HEK293 (cell line): ENCODE results near the gene PIEZO1.

ENCODE experiments used
- CTCF ChIA-PET: fragments of 350-600 bp; formaldehyde crosslinking; extraction: SDS; loops from one replicate; lab custom pipeline; 2021; ENCODE audit warnings: antibody characterized with exemption; lab: Yijun Ruan, JAX
- POLR2A ChIA-PET: fragments of 300-600 bp; formaldehyde crosslinking; extraction: SDS; loops from one replicate; lab custom pipeline; 2020; ENCODE audit warnings: antibody characterized with exemption, inconsistent platforms; lab: Yijun Ruan, JAX
- H3K27ac ChIP-seq: fragments of 200-500 bp; sonication (Bioruptor generic); 2 replicates; pipeline ENCODE4 v1.5.1; 2014; ENCODE audit warnings: low read depth, low read length, control low read depth, inconsistent platforms; ENCODE audit errors: extremely low read depth
- H3K36me3 ChIP-seq, 2 experiments: fragments of 200-500 bp in 1 of 2; sonication (Bioruptor generic) in 1 of 2; 1 replicate in 1 of 2; 2 replicates in 1 of 2; pipeline ENCODE4 v1.5.1; 2014 to 2017; ENCODE audit warnings: inconsistent platforms in 2 of 2, low read length in 2 of 2; ENCODE audit not compliant: control insufficient read depth in 2 of 2, insufficient read depth in 1 of 2
- H3K4me1 ChIP-seq: fragments of 200-500 bp; sonication (Bioruptor generic); 2 replicates; pipeline ENCODE4 v1.5.1; 2014; ENCODE audit warnings: mild to moderate bottlenecking, low read length, inconsistent platforms; ENCODE audit not compliant: control insufficient read depth, insufficient read depth
- H3K4me3 ChIP-seq: 2 replicates; pipeline ENCODE4 v1.5.1; 2011; ENCODE audit warnings: low read depth, mild to moderate bottlenecking, control low read depth, low read length, moderate library complexity
- H3K9me3 ChIP-seq: fragments of 200-500 bp; sonication (Bioruptor generic); 2 replicates; pipeline ENCODE4 v1.5.1; 2014; ENCODE audit warnings: low read depth, low read length, inconsistent platforms; ENCODE audit not compliant: control insufficient read depth, insufficient read depth
- CTCF ChIP-seq: fragments of 450-650 bp; formaldehyde crosslinking; IDR thresholded peaks from 2 replicates; pipeline ENCODE4 v1.5.1; 2016; ENCODE audit warnings: missing biosample characterization, missing genetic modification characterization
- OSR2 ChIP-seq: fragments of 450-650 bp; formaldehyde crosslinking; IDR thresholded peaks from 2 replicates; pipeline ENCODE4 v1.5.1; 2016; ENCODE audit warnings: missing biosample characterization, missing genetic modification characterization
- REPIN1 ChIP-seq: fragments of 450-650 bp; formaldehyde crosslinking; IDR thresholded peaks from 2 replicates; pipeline ENCODE4 v1.5.1; 2017; ENCODE audit warnings: missing biosample characterization, missing genetic modification characterization, low read depth
- YY2 ChIP-seq: fragments of 450-650 bp; formaldehyde crosslinking; IDR thresholded peaks from 2 replicates; pipeline ENCODE4 v1.5.1; 2016; ENCODE audit warnings: missing biosample characterization, missing genetic modification characterization
- ZBTB1 ChIP-seq: fragments of 450-650 bp; formaldehyde crosslinking; IDR thresholded peaks from 2 replicates; pipeline ENCODE4 v1.5.1; 2016; ENCODE audit warnings: missing biosample characterization, missing genetic modification characterization
- ZFP41 ChIP-seq: fragments of 450-650 bp; formaldehyde crosslinking; IDR thresholded peaks from 2 replicates; pipeline ENCODE4 v1.5.1; 2016; ENCODE audit warnings: missing biosample characterization, missing genetic modification characterization, borderline replicate concordance
- ZNF580 ChIP-seq: fragments of 450-650 bp; formaldehyde crosslinking; IDR thresholded peaks from 2 replicates; pipeline ENCODE4 v1.5.1; 2016; ENCODE audit warnings: missing biosample characterization, missing genetic modification characterization
- ZNF645 ChIP-seq: fragments of 450-650 bp; formaldehyde crosslinking; IDR thresholded peaks from 2 replicates; pipeline ENCODE4; 2016; ENCODE audit warnings: missing biosample characterization, missing genetic modification characterization
- ZNF704 ChIP-seq: fragments of 450-650 bp; formaldehyde crosslinking; IDR thresholded peaks from 2 replicates; pipeline ENCODE4 v1.5.1; 2016; ENCODE audit warnings: missing biosample characterization, missing genetic modification characterization
- TF ChIP-seq, protein P1 (sequence below): fragments of 450-650 bp; formaldehyde crosslinking; IDR thresholded peaks from 2 replicates; pipeline ENCODE4 v1.5.1; 2016; ENCODE audit warnings: missing biosample characterization, missing genetic modification characterization, borderline replicate concordance
- TF ChIP-seq, protein P2 (sequence below): fragments of 450-650 bp; formaldehyde crosslinking; IDR thresholded peaks from 2 replicates; pipeline ENCODE4 v1.5.0; 2017; ENCODE audit warnings: missing biosample characterization, missing genetic modification characterization, borderline replicate concordance
- TF ChIP-seq, protein P3 (sequence below): fragments of 450-650 bp; IDR thresholded peaks from 2 replicates; pipeline ENCODE4 v1.5.1; 2018; ENCODE audit warnings: missing biosample characterization, missing genetic modification characterization
- TF ChIP-seq, protein P4 (sequence below): fragments of 450-650 bp; formaldehyde crosslinking; IDR thresholded peaks from 2 replicates; pipeline ENCODE4 v1.5.1; 2016; ENCODE audit warnings: missing biosample characterization, missing genetic modification characterization
- TF ChIP-seq, protein P5 (sequence below): fragments of 450-650 bp; formaldehyde crosslinking; IDR thresholded peaks from 2 replicates; pipeline ENCODE4 v1.5.1; 2017; ENCODE audit warnings: missing biosample characterization, missing genetic modification characterization

Gene PIEZO1

DNA sequence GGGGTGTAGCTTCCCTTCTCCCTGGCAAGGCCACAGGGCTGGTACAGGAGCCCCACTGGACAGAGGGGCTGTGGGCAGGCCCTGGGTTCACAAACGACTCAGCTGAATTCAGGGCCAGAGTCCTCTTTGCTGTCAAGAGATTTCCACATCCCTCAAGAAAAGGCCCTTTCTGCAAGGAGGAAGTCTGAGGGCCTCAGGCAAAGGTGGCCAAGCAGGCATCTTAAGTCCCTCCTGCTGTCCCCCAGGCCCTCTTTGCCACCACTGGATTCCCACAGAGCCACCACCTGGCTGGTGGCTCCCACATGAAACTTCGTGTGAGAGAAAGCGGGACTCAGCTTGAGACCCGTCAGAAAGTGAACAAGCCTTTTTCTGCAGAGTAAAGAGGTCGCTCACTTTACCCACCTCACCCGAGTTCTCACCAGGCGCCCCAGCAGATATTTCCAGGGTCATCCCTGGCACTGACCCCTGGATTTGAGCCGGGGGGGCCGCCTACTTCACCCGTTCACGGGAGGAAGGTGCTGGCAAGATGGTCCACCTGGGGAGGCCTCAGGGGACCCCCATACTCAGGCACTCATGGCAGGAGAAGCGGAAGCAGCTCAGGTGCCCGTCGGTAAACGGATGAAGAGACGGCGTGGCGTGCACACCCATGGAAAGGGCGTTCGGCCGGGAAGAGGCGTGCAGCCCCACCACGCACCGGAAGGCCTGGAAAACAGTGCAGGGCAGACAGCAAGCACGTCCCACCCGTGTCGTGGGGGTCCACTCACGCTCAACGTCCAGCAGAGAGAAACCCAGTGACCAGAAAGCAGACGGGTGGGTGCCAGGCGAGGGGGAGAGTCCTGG is 82.4 kb downstream of the PIEZO1 start:
- peaks cover 0 to 38% of the 10 kb centered on the region in 2 experiments; a peak in 2 of 3 replicates for H3K36me3 ChIP-seq
- H3K4me3 ChIP-seq, result no peak overlapping the region
- no peaks in the 10 kb centered on the region for H3K4me1 ChIP-seq
- H3K9me3 ChIP-seq, result no peaks in the 10 kb centered on the region
- CTCF ChIA-PET, result interaction anchor here (1.3 kb wide), 1 partner anchor 17 kb away, joined by 3 read pairs; no protein-coding TSS in a partner anchor
- POLR2A ChIA-PET, result interaction anchor here (1.0 kb wide), 1 partner anchor 27 kb away, joined by 10 read pairs; no protein-coding TSS in a partner anchor
- TF ChIP-seq, protein P1, sequence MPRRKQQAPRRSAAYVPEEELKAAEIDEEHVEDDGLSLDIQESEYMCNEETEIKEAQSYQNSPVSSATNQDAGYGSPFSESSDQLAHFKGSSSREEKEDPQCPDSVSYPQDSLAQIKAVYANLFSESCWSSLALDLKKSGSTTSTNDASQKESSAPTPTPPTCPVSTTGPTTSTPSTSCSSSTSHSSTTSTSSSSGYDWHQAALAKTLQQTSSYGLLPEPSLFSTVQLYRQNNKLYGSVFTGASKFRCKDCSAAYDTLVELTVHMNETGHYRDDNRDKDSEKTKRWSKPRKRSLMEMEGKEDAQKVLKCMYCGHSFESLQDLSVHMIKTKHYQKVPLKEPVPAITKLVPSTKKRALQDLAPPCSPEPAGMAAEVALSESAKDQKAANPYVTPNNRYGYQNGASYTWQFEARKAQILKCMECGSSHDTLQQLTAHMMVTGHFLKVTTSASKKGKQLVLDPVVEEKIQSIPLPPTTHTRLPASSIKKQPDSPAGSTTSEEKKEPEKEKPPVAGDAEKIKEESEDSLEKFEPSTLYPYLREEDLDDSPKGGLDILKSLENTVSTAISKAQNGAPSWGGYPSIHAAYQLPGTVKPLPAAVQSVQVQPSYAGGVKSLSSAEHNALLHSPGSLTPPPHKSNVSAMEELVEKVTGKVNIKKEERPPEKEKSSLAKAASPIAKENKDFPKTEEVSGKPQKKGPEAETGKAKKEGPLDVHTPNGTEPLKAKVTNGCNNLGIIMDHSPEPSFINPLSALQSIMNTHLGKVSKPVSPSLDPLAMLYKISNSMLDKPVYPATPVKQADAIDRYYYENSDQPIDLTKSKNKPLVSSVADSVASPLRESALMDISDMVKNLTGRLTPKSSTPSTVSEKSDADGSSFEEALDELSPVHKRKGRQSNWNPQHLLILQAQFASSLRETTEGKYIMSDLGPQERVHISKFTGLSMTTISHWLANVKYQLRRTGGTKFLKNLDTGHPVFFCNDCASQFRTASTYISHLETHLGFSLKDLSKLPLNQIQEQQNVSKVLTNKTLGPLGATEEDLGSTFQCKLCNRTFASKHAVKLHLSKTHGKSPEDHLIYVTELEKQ (tag by site-specific recombination), result no peak
- TF ChIP-seq ZNF580 (tag by site-specific recombination) (no peak), ZNF704 (tag by site-specific recombination) (no peak), REPIN1 (tag by site-specific recombination) (no peak), ZFP41 (tag by site-specific recombination) (no peak), ZBTB1 (tag by site-specific recombination) (no peak), CTCF (tag by site-specific recombination) (no peak), ZNF645 (tag by site-specific recombination) (no peak), OSR2 (tag by site-specific recombination) (no peak), YY2 (tag by site-specific recombination) (no peak)
- TF ChIP-seq, protein P2, sequence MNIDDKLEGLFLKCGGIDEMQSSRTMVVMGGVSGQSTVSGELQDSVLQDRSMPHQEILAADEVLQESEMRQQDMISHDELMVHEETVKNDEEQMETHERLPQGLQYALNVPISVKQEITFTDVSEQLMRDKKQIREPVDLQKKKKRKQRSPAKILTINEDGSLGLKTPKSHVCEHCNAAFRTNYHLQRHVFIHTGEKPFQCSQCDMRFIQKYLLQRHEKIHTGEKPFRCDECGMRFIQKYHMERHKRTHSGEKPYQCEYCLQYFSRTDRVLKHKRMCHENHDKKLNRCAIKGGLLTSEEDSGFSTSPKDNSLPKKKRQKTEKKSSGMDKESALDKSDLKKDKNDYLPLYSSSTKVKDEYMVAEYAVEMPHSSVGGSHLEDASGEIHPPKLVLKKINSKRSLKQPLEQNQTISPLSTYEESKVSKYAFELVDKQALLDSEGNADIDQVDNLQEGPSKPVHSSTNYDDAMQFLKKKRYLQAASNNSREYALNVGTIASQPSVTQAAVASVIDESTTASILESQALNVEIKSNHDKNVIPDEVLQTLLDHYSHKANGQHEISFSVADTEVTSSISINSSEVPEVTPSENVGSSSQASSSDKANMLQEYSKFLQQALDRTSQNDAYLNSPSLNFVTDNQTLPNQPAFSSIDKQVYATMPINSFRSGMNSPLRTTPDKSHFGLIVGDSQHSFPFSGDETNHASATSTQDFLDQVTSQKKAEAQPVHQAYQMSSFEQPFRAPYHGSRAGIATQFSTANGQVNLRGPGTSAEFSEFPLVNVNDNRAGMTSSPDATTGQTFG (tag by site-specific recombination), result no peak
- TF ChIP-seq, protein P3, sequence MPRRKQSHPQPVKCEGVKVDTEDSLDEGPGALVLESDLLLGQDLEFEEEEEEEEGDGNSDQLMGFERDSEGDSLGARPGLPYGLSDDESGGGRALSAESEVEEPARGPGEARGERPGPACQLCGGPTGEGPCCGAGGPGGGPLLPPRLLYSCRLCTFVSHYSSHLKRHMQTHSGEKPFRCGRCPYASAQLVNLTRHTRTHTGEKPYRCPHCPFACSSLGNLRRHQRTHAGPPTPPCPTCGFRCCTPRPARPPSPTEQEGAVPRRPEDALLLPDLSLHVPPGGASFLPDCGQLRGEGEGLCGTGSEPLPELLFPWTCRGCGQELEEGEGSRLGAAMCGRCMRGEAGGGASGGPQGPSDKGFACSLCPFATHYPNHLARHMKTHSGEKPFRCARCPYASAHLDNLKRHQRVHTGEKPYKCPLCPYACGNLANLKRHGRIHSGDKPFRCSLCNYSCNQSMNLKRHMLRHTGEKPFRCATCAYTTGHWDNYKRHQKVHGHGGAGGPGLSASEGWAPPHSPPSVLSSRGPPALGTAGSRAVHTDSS (tag by site-specific recombination), result no peak
- TF ChIP-seq, protein P4, sequence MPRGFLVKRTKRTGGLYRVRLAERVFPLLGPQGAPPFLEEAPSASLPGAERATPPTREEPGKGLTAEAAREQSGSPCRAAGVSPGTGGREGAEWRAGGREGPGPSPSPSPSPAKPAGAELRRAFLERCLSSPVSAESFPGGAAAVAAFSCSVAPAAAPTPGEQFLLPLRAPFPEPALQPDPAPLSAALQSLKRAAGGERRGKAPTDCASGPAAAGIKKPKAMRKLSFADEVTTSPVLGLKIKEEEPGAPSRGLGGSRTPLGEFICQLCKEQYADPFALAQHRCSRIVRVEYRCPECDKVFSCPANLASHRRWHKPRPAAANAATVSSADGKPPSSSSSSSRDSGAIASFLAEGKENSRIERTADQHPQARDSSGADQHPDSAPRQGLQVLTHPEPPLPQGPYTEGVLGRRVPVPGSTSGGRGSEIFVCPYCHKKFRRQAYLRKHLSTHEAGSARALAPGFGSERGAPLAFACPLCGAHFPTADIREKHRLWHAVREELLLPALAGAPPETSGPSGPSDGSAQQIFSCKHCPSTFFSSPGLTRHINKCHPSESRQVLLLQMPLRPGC (tag by site-specific recombination), result no peak
- TF ChIP-seq, protein P5, sequence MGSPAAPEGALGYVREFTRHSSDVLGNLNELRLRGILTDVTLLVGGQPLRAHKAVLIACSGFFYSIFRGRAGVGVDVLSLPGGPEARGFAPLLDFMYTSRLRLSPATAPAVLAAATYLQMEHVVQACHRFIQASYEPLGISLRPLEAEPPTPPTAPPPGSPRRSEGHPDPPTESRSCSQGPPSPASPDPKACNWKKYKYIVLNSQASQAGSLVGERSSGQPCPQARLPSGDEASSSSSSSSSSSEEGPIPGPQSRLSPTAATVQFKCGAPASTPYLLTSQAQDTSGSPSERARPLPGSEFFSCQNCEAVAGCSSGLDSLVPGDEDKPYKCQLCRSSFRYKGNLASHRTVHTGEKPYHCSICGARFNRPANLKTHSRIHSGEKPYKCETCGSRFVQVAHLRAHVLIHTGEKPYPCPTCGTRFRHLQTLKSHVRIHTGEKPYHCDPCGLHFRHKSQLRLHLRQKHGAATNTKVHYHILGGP (tag by site-specific recombination), result no peak
- TF ChIP-seq, all 188 proteins: peak for 0
- no peak overlapping the region for H3K27ac ChIP-seq
